T-helper 1 cell treated with Interleukin-12 subunit alpha and Interleukin-12 subunit beta and Interleukin-4 antibody, amounts not matched to agents 30 ng/mL and 1 ng/mL, for 36 hours (primary cell): Measurements from ENCODE around the gene SULF2. TPM values are rescaled to one million over a fixed set of nuclear protein-coding genes. Genes with fewer than 3 reads are reported as not detected.

Experiments used
- intact Hi-C: fragments of 100-400 bp; cut with micrococcal nuclease; formaldehyde crosslinking; loops from one replicate; pipeline ENCODE4 v1.15.1; 2024
- total RNA-seq: library from RNA; stranded (reverse); gene quantifications from 2 replicates; pipeline ENCODE4 v1.2.3, GENCODE V29; 2022

The SULF2 gene
- total RNA-seq, 1 donor from 2014 or later = 0.71 TPM

DNA sequence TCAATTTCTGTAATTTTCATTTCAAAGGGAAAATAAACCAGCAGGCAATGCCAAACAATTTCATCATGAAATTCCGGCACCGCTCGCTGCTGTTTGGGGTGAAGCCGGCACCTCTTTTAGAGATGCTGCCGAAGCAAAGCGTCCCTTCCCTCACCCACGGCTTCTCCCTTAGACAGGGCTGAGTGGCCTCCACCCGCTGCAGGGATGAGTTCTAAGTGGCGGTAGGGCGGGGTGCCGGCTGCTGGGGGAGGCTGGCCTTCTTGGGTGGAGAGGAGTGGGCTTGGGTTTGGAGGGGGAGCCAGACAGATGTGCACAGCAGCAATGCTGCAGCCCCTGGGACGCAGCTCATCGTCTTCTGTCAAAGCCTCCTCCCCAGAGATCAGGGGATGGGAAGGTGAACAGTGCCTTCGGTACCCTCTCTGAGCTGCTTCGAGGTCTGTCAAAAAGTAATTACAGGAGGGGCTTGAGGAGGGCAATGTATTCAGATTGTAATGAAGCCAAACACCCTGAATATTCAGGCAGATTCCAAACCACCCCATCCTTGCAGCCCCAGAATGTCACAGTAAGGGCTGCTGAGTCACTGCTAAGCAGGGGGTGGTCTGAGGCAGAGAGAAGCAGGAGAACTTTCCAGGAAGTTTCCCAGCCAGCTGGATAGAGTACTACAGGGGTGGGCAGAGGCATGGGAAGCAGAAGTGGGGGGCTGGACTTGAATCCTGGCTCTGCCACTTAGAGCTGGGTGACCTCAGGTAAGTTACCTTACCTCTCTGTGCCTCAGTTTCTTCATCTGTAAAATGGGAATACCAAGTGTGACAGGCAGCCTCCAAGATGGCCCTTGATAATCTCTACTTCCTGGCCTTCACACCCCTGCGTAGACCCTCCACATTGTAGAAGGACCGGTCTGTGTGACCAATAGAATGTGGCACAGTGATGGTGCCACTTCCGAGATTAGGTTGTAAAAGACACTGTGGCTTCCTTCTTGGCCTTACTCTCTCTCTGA lies 96.6 kb downstream of the SULF2 start:
- intact Hi-C loops = no loop called here

DNA sequence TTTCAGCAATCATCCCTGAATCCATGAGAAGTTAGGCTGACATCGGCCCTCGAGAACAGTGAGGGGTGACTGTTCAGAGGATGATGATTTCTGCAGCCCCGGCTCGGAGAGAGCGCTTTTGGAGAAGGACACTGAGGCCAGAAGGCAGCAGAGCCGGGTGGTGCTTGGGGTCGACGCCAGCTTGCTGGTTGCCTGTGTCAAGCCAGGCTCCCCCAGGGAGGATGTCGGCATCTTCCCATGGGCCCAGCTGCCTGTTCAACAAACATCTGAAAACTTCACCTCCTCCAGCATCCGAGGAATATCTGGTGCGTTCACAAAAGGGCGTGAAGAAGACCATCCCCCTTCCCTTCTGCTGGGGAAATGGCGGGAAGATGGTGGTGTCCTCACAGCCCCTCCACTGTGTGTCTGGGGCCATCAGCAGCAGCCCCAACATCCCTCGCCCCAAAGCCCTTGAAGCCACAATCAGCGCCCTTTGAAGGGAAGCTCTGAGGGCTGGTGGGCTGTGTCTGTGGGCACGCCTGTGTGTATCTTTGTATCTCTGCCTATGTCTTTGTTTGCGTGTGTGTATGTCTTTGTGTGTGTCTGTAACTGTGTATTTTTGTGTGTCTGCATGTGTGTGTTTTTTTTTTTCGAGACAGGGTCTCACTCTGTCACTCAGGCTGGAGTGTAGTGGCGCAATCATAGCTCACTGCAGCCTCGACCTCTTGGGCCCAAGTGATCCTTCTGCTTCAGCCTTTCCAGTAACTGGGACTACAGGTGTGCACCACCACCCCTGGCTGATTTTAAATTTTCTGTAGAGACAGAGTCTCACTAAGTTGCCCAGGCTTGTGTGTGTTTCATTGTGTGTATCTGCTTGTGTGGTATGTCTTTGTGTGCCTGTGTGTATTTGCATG lies 97.9 kb downstream of the SULF2 start:
- intact Hi-C loops = no loop called here

- intact Hi-C loops = loop anchor here (1.0 kb wide), 1 partner anchor 37 kb away; no protein-coding TSS in a partner anchor
Observed at GRCh38 chr20:47686545-47686944, 98.7 kb downstream of the SULF2 start.

GRCh38 chr20:47684306-47685080 lies 100.8 kb downstream of the SULF2 start:
- intact Hi-C loops = no loop called here

DNA sequence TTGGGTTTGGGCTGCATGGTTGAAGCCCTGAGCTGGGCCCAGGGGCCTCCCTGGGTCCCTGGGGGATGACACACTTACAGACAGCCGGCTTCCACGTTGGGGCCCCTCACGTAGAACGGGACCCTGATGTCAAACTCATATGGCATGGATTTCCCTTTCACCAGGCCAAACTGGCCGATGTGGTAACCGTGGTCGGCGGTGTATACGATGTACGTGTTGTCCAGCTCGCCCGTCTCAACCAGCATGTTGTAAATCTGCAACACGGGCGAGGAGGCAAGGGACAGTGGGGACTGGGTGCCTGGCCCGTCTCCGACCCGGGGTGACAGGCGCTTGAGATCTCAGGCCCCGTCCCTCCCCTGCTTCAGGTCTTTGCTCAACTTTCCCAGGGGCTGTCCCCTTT lies 102.4 kb downstream of the SULF2 start:
- intact Hi-C loops = no loop called here

GRCh38 chr20:47682028-47682783 lies 103.1 kb downstream of the SULF2 start:
- intact Hi-C loops = no loop called here

GRCh38 chr20:47680804-47681529 lies 104.3 kb downstream of the SULF2 start:
- intact Hi-C loops = no loop called here

DNA sequence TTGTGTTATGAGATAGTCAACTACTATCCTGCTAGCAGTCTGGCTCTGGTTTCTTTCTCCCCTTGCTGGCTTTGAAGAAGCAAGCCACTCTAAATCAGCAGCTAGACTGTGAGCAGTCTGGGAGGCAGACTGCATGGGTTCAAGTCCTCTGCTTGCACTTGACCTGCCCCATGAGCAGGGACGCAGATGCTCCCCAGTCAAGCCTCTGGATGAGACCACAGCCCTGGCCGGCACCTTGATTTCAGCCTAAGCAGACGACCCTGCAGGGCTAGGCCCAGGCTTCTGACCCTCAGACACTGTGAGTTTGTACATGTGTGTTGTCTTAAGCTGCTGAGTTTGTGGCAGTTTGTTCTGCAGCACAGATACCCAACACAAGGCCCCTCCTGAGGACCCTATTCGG lies 105.8 kb downstream of the SULF2 start:
- intact Hi-C loops = no loop called here

GRCh38 chr20:47678536-47678935 lies 106.7 kb downstream of the SULF2 start:
- intact Hi-C loops = loop anchor here (1.0 kb wide), 1 partner anchor 943 kb away; no protein-coding TSS in a partner anchor

DNA sequence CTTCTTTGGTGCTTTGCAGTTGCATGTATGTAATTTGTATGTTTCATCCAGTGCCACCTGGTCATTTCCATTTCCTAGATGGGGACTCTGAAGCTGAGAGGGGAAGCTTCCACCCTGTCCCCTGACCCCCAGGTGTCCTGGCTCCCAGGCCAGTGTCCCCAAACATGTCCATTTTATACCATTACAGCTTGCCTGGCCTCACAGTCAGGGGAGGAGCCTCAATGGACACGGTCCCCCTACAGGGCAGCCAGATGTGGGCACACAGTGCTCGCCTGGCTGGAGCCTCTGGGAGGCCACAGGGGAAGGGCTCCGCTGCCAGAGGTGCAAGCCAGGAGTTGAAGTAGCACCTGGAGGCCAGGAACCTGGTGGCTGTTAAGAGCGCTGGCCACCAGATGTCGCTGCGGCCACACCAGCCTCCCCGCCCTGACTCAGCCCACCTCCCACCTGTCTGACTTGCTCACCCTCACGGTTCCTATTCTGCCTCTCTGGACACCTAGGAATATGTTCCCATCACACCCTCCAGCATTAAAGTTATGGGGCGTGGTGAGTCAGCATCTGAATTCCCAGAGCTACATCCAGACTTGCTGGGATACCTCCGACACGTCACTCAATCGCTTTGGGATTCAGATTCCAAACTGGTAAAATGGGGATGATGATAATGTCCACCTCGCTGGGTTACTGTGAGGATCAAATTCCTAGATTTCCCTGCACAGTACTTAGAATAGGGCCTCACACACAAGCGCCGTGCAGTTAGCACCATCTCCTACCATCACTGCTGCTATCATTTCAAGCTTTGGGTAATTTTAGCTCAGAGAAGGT lies 107.4 kb downstream of the SULF2 start:
- intact Hi-C loops = loop anchor here (1.0 kb wide), 1 partner anchor 943 kb away; no protein-coding TSS in a partner anchor

GRCh38 chr20:47676912-47677634 lies 108.2 kb downstream of the SULF2 start:
- intact Hi-C loops = no loop called here

DNA sequence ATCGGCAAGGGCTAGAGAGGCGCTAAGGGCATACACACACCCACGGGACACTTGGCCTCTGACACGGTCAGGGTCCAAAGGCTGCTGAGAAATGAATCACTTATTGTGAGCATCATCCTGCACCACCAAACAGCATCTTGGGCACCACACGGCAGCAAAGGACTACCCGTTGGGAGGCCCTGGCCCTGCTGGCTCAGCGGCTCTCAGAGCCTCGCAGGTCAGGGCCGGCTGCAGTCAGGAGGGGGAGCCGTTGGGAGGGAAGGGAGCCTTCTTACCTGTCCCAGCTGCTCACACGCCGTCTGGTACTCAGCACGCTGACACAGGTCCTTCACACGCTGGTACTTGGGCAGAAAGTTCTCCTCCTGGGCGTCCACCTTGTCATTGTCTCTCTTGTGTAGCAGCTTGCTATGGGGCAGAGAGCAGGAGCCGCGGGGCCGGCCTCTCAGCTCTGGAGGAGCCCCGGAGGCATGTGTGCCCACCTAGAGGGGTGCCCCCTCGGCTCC lies 109.0 kb downstream of the SULF2 start:
- intact Hi-C loops = no loop called here

DNA sequence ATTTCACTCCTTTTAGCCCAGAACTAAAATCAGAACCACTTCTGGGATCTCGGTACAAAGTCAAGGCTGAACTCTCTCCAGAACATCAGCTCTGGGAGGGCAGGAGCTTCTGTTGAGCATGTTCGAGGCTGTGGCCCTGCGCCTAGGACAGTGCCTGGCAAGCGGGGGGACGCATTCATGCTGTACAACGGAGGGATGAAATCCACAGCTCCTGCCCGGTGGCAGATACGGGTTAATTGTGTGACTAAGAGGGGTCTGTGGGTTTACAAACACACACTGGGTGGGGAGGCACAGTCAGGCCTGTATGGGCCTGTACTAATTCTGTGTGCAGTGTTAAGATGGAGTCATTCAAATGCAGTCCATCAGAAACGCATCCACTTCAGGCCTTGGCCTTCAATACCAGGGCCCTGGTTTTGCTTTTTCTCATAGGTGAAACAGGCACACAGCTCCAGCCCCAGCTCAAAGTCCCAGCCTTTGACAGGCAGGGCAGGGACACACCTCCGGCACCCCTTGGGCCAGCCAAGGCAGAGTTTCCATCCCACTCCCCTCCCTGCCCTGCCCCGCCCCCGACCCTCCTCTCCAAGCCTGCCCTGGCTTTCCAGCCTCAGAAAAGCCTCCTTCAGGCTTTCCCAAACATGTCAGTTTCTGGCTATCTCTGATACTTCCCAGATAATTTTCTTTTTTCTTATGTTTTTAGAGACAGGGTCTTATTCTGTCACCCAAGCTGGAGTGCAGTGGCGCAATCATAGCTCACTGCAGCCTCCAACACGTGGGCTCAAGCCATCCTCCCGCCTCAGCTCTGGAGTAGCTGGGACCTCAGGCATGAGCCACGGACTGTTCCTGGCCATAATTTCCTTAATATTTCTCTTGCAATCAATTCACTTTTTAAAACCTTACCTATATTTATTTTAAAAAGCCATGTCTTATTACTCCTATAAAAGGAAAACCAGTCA lies 109.8 kb downstream of the SULF2 start:
- intact Hi-C loops = no loop called here

DNA sequence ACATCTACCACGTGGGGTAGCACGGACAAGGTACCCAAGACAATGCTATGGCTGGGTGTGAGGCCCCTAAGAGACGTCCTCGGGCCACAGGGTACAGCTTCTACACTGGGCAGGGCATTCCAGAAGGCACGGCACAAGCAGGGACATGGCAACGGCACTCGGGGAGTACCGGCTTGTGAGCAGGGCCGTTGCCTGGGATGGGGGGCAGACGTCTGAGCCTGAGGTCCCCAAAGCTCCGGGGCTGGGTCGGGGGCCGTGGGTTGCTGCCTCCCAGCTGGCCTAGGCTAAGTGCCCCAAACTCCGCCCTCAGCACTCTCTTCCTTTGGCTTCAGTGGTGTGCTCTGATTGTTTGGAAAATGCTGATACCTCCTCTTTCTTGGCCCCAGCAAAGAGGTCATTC lies 110.6 kb downstream of the SULF2 start:
- intact Hi-C loops = no loop called here

GRCh38 chr20:47674145-47674544 lies 111.1 kb downstream of the SULF2 start:
- intact Hi-C loops = no loop called here

DNA sequence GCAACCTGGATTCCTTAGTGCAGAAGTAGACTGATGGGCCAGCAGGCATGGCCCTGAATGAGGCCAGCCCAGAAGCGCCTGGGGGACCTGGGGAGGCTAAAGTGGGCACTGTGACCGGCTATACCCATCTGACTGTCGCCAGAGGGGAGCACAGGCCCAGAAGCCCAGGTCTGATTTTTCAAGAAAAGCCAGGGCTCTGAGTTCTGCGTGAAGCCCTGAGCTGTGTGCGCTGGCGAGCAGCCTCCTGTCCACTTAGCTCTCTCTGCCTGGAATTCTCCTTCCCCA lies 111.7 kb downstream of the SULF2 start:
- intact Hi-C loops = no loop called here
